ENCODE measurements around the gene RCAN3. TPM values are rescaled to one million over a fixed set of nuclear protein-coding genes. Genes with fewer than 3 reads are reported as not detected.
"Not testable (repeated sequence)": the region's sequence is repeated elsewhere in the genome, so short reads cannot be mapped to it uniquely, and the experiment has no call there.

Gene RCAN3
- total and polyA plus RNA-seq, 7 donors: 0.31 to 3.0 (median 0.96) TPM

GRCh38 chr1:24514946-24515345 lies 12.3 kb downstream of the RCAN3 start:
- ATAC-seq (no peak), DNase-seq (no peak)
- H3K4me3 ChIP-seq: no peak overlapping the region
- no peaks in the 10 kb centered on the region for H3K9me3 ChIP-seq
- TF ChIP-seq CTCF (IDR thresholded peaks at IDR 0.05): no peak
- no peaks in the 10 kb centered on the region for H3K4me1 ChIP-seq
- peaks cover 0 to 4% (median 0%) of the 10 kb centered on the region in 3 donors for H3K27me3 ChIP-seq (ENCODE audit: insufficient read depth in 3 of 3, low read length in 2 of 3)
- WGBS, 3 donors: 95 to 97% (median 95%) methylated on average over 5 of the region's 5 CpGs
- H3K27ac ChIP-seq: no peak overlapping the region
- H3K36me3 ChIP-seq (ENCODE audit: insufficient read depth in 1 of 2, low read depth in 1 of 2): no peaks in the 10 kb centered on the region
- intact Hi-C loops (cut with DNase I): no loop called here

GRCh38 chr1:24515671-24516209 lies 13.1 kb downstream of the RCAN3 start:
- intact Hi-C loops (cut with DNase I); H3K4me3 ChIP-seq; H3K36me3 ChIP-seq (ENCODE audit: insufficient read depth in 1 of 2, low read depth in 1 of 2); H3K27ac ChIP-seq; H3K9me3 ChIP-seq; H3K4me1 ChIP-seq; H3K27me3 ChIP-seq (ENCODE audit: insufficient read depth in 3 of 3, low read length in 2 of 3): not testable (repeated sequence)
- ATAC-seq: peak in 1 of 4 donors; percentile 53
- DNase-seq: peak in 1 of 2 donors; percentile 21
- 88 to 95% (median 91%) methylated on average over 14 of the region's 14 CpGs for WGBS, 3 donors

GRCh38 chr1:24516506-24516905 lies 13.9 kb downstream of the RCAN3 start:
- ATAC-seq: no peak

GRCh38 chr1:24517898-24518297 lies 15.3 kb downstream of the RCAN3 start:
- DNase-seq (no peak), ATAC-seq (no peak)
- Histone ChIP-seq H3K27me3 (ENCODE audit: insufficient read depth in 3 of 3, low read length in 2 of 3) (peaks cover 0 to 7% (median 0%) of the 10 kb centered on the region in 3 donors), H3K4me3 (no peak overlapping the region), H3K9me3 (no peaks in the 10 kb centered on the region), H3K36me3 (ENCODE audit: insufficient read depth in 1 of 2, low read depth in 1 of 2) (no peaks in the 10 kb centered on the region), H3K4me1 (no peaks in the 10 kb centered on the region), H3K27ac (no peak overlapping the region)
- no peak for TF ChIP-seq CTCF (IDR thresholded peaks at IDR 0.05)
- intact Hi-C loops (cut with DNase I): no loop called here
- 90 to 94% (median 92%) methylated on average over 4 of the region's 4 CpGs for WGBS, 3 donors

More at GRCh38 chr1:24516506-24516905, 13.9 kb downstream of the RCAN3 start:
- no peaks in the 10 kb centered on the region for H3K9me3 ChIP-seq
- H3K4me3 ChIP-seq: no peak overlapping the region
- peaks cover 0 to 7% (median 0%) of the 10 kb centered on the region in 3 donors for H3K27me3 ChIP-seq (ENCODE audit: insufficient read depth in 3 of 3, low read length in 2 of 3)
- no peaks in the 10 kb centered on the region for H3K36me3 ChIP-seq (ENCODE audit: insufficient read depth in 1 of 2, low read depth in 1 of 2)
- WGBS, 3 donors: 67 to 71% (median 67%) methylated on average over 12 of the region's 12 CpGs
- no peaks in the 10 kb centered on the region for H3K4me1 ChIP-seq
- TF ChIP-seq CTCF (IDR thresholded peaks at IDR 0.05): no peak
- no peak for DNase-seq
- no peak overlapping the region for H3K27ac ChIP-seq
- intact Hi-C loops (cut with DNase I): no loop called here

- ATAC-seq; H3K4me3 ChIP-seq; H3K27me3 ChIP-seq (ENCODE audit: insufficient read depth in 3 of 3, low read length in 2 of 3); H3K36me3 ChIP-seq (ENCODE audit: insufficient read depth in 1 of 2, low read depth in 1 of 2); H3K27ac ChIP-seq; H3K9me3 ChIP-seq; H3K4me1 ChIP-seq; intact Hi-C loops (cut with DNase I); DNase-seq: not testable (repeated sequence)
- 91 to 96% (median 94%) methylated on average over 5 of the region's 5 CpGs for WGBS, 3 donors
Measured at GRCh38 chr1:24520282-24520681, 17.6 kb downstream of the RCAN3 start.

- Histone ChIP-seq H3K27me3 (ENCODE audit: insufficient read depth in 3 of 3, low read length in 2 of 3) (peaks cover 0 to 3% (median 0%) of the 10 kb centered on the region in 3 donors), H3K4me1 (no peaks in the 10 kb centered on the region), H3K4me3 (no peak overlapping the region), H3K27ac (no peak overlapping the region), H3K9me3 (no peaks in the 10 kb centered on the region), H3K36me3 (ENCODE audit: insufficient read depth in 1 of 2, low read depth in 1 of 2) (no peaks in the 10 kb centered on the region)
- WGBS, 3 donors: 72 to 84% (median 81%) methylated on average over 6 of the region's 6 CpGs
- intact Hi-C loops (cut with DNase I): no loop called here
- no peak for TF ChIP-seq CTCF (IDR thresholded peaks at IDR 0.05)
- DNase-seq (no peak), ATAC-seq (no peak)
Measured at GRCh38 chr1:24525606-24526005, 23.0 kb downstream of the RCAN3 start.

Measured in psoas muscle (tissue), 8 donors.